SK-N-SH treated with all-trans-retinoic acid at 6 μM for 48 hours (cell line): ENCODE data around the gene DOCK9.

Experiments
- ATAC-seq: fragments of 200-7000 bp; cut with Tn5 transposase; 3 replicates; pipeline ENCODE4 v1.9.1; 2020; ENCODE audit warnings: mild to moderate bottlenecking, moderate library complexity
- ARNTL ChIP-seq: fragments of 450-650 bp; formaldehyde crosslinking; IDR thresholded peaks from 2 replicates; pipeline ENCODE4 v1.5.0; 2020; ENCODE audit warnings: low read depth, mild to moderate bottlenecking, moderate library complexity, borderline replicate concordance
- BACH2 ChIP-seq: fragments of 250-450 bp; sonication (Bioruptor Pico); IDR thresholded peaks from 2 replicates; pipeline ENCODE4 v1.9.0; 2021; ENCODE audit warnings: mild to moderate bottlenecking, borderline replicate concordance
- CSDC2 ChIP-seq: fragments of 250-450 bp; sonication (Bioruptor Pico); IDR thresholded peaks from 2 replicates; pipeline ENCODE4 v1.5.0; 2020; ENCODE audit warnings: mild to moderate bottlenecking, moderate library complexity
- CSRNP3 ChIP-seq: fragments of 250-450 bp; sonication (Bioruptor Pico); IDR thresholded peaks from 2 replicates; pipeline ENCODE4 v1.5.1; 2021; ENCODE audit warnings: mild to moderate bottlenecking, moderate library complexity
- GLIS3 ChIP-seq: fragments of 250-450 bp; sonication (Bioruptor Pico); IDR thresholded peaks from 2 replicates; pipeline ENCODE4 v1.5.0; 2020; ENCODE audit warnings: mild to moderate bottlenecking, moderate library complexity
- ISL1 ChIP-seq: fragments of 250-450 bp; sonication (Bioruptor Pico); IDR thresholded peaks from 2 replicates; pipeline ENCODE4 v2.1.2; 2022; ENCODE audit warnings: mild to moderate bottlenecking, moderate library complexity
- OSR1 ChIP-seq: fragments of 250-450 bp; sonication (Bioruptor Pico); IDR thresholded peaks from 2 replicates; pipeline ENCODE4 v1.8.0; 2022; ENCODE audit warnings: moderate library complexity, mild to moderate bottlenecking, inconsistent platforms
- PATZ1 ChIP-seq: fragments of 250-450 bp; sonication (Bioruptor Pico); IDR thresholded peaks from 2 replicates; pipeline ENCODE4 v1.8.0; 2020; ENCODE audit warnings: mild to moderate bottlenecking, moderate library complexity, borderline replicate concordance
- POU6F1 ChIP-seq: fragments of 250-450 bp; sonication (Bioruptor Pico); IDR thresholded peaks from 2 replicates; pipeline ENCODE4 v1.8.0; 2021; ENCODE audit warnings: low read depth, mild to moderate bottlenecking, moderate library complexity, borderline replicate concordance
- PPARA ChIP-seq: fragments of 250-450 bp; sonication (Bioruptor Pico); IDR thresholded peaks from 2 replicates; pipeline ENCODE4 v1.5.0; 2020; ENCODE audit warnings: mild to moderate bottlenecking, borderline replicate concordance
- RARB ChIP-seq: fragments of 250-450 bp; sonication (Bioruptor Pico); IDR thresholded peaks from 2 replicates; pipeline ENCODE4 v1.8.0; 2021; ENCODE audit warnings: mild to moderate bottlenecking, moderate library complexity
- SNAI2 ChIP-seq: fragments of 250-450 bp; sonication (Bioruptor Pico); IDR thresholded peaks from 2 replicates; pipeline ENCODE4 v1.5.0; 2020; ENCODE audit warnings: mild to moderate bottlenecking, moderate library complexity
- TCF4 ChIP-seq: fragments of 250-450 bp; sonication (Bioruptor Pico); IDR thresholded peaks from 2 replicates; pipeline ENCODE4 v1.8.0; 2021; ENCODE audit warnings: mild to moderate bottlenecking, moderate library complexity, borderline replicate concordance
- TOX ChIP-seq: fragments of 250-450 bp; sonication (Bioruptor Pico); IDR thresholded peaks from 2 replicates; pipeline ENCODE4 v1.8.0; 2021; ENCODE audit warnings: mild to moderate bottlenecking, moderate library complexity, borderline replicate concordance
- TSHZ2 ChIP-seq: fragments of 250-450 bp; sonication (Bioruptor Pico); IDR thresholded peaks from 2 replicates; pipeline ENCODE4 v1.5.0; 2020; ENCODE audit warnings: mild to moderate bottlenecking, moderate library complexity
- ZC3H10 ChIP-seq: fragments of 250-450 bp; sonication (Bioruptor Pico); IDR thresholded peaks from 2 replicates; pipeline ENCODE4 v1.5.1; 2021; ENCODE audit warnings: mild to moderate bottlenecking, moderate library complexity
- ZFP3 ChIP-seq: fragments of 250-450 bp; sonication (Bioruptor Pico); IDR thresholded peaks from 2 replicates; pipeline ENCODE4 v1.5.0; 2020; ENCODE audit warnings: mild to moderate bottlenecking, moderate library complexity
- ZFP30 ChIP-seq: fragments of 450-650 bp; formaldehyde crosslinking; IDR thresholded peaks from 2 replicates; pipeline ENCODE4 v1.5.0; 2022; ENCODE audit warnings: mild to moderate bottlenecking, moderate library complexity
- ZNF565 ChIP-seq: fragments of 450-650 bp; formaldehyde crosslinking; conservative IDR thresholded peaks from 2 replicates; pipeline ENCODE4 v1.5.0; 2020; ENCODE audit warnings: low read depth, mild to moderate bottlenecking, moderate library complexity
- ZNF8 ChIP-seq: fragments of 450-650 bp; formaldehyde crosslinking; IDR thresholded peaks from 2 replicates; pipeline ENCODE4 v1.5.0; 2020; ENCODE audit warnings: mild to moderate bottlenecking, moderate library complexity

Gene DOCK9

GRCh38 chr13:98853771-98854221 is 124.1 kb downstream of the DOCK9 start:
- TF ChIP-seq PPARA (CRISPR knock-in tag): no peak
- TF ChIP-seq ZC3H10 (CRISPR knock-in tag): no peak
- ATAC-seq: peak; percentile 22; the same call in 2 of the 3 replicates

GRCh38 chr13:98851276-98851675 is 126.6 kb downstream of the DOCK9 start:
- ATAC-seq: no peak
- TF ChIP-seq ZFP3 (CRISPR knock-in tag): no peak
- TF ChIP-seq ZFP30 (CRISPR knock-in tag): no peak
- no peak for TF ChIP-seq TCF4 (CRISPR knock-in tag)
- no peak for TF ChIP-seq ZNF8 (CRISPR knock-in tag)
- TF ChIP-seq RARB (CRISPR knock-in tag): no peak
- TF ChIP-seq POU6F1 (CRISPR knock-in tag): no peak
- TF ChIP-seq PATZ1 (CRISPR knock-in tag): no peak
- TF ChIP-seq CSDC2 (CRISPR knock-in tag): no peak
- no peak for TF ChIP-seq ZNF565 (CRISPR knock-in tag)
- no peak for TF ChIP-seq TSHZ2 (CRISPR knock-in tag)
- TF ChIP-seq PPARA (CRISPR knock-in tag): no peak
- TF ChIP-seq ZC3H10 (CRISPR knock-in tag): no peak
- no peak for TF ChIP-seq GLIS3 (CRISPR knock-in tag)
- TF ChIP-seq OSR1: no peak
- TF ChIP-seq CSRNP3 (CRISPR knock-in tag): no peak
- TF ChIP-seq ISL1 (CRISPR knock-in tag): no peak
- TF ChIP-seq BACH2 (CRISPR knock-in tag): no peak
- no peak for TF ChIP-seq ARNTL (CRISPR knock-in tag)
- no peak for TF ChIP-seq TOX (CRISPR knock-in tag)
- TF ChIP-seq SNAI2: no peak

GRCh38 chr13:98848746-98849145 is 129.1 kb downstream of the DOCK9 start:
- no peak for TF ChIP-seq TSHZ2 (CRISPR knock-in tag)
- TF ChIP-seq CSDC2 (CRISPR knock-in tag): no peak
- TF ChIP-seq ISL1 (CRISPR knock-in tag): no peak
- no peak for TF ChIP-seq ZNF8 (CRISPR knock-in tag)
- no peak for TF ChIP-seq ZFP3 (CRISPR knock-in tag)
- no peak for TF ChIP-seq CSRNP3 (CRISPR knock-in tag)
- TF ChIP-seq PPARA (CRISPR knock-in tag): no peak
- TF ChIP-seq TOX (CRISPR knock-in tag): no peak
- TF ChIP-seq PATZ1 (CRISPR knock-in tag): no peak
- TF ChIP-seq POU6F1 (CRISPR knock-in tag): no peak
- TF ChIP-seq ZNF565 (CRISPR knock-in tag): no peak
- ATAC-seq: no peak
